K562 (cell line): Measurements from ENCODE around the gene SIGLEC11. TPM values are rescaled to one million over a fixed set of nuclear protein-coding genes. Genes with fewer than 3 reads are reported as not detected.
A peak's percentile ranks its signal among the peaks of the same experiment; 100 is the strongest.

ENCODE experiments used
- ATAC-seq: fragments of 200-7000 bp; cut with Tn5 transposase; 3 replicates; pipeline ENCODE4 v1.9.1; 2020; ENCODE audit warnings: moderate library complexity
- BruUV-seq: library from RNA; stranded (reverse); fragments of 400-500 nt; replicated peaks from 2 replicates; lab custom pipeline; 2021; lab: Mats Ljungman, UMichigan
- CTCF ChIA-PET: fragments of 300-600 bp; formaldehyde crosslinking; extraction: SDS; loops from one replicate; lab custom pipeline; 2021; ENCODE audit warnings: low intra/inter-chr PET ratio; lab: Yijun Ruan, JAX
- POLR2A ChIA-PET: fragments of 300-600, 350-650 bp; sonication (Branson Sonifier 250); formaldehyde crosslinking; extraction: SDS; loops from one replicate; lab custom pipeline; 2021; ENCODE audit warnings: antibody characterized with exemption, inconsistent platforms; lab: Yijun Ruan, JAX
- DNase-seq, 4 experiments: peaks; one replicate each; pipeline versions ENCODE4 v3.0.0 to v3.0.0-alpha.2; 2011 to 2018; ENCODE audit warnings: low spot score in 3 of 4, mixed read lengths in 3 of 4; ENCODE audit errors: extremely low read depth in 1 of 4
- FAIRE-seq: peaks from 2 replicates; lab custom pipeline; 2011; peaks lifted over from hg19 to GRCh38; lab: Jason Lieb, UNC
- H2AFZ ChIP-seq: 2 replicates; pipeline ENCODE4 v1.6.0; 2011; ENCODE audit warnings: low read depth, low read length, control low read depth, inconsistent platforms
- H3K27ac ChIP-seq: fragments of 200-600 bp; 3 replicates; pipeline ENCODE4 v1.8.0; 2011; ENCODE audit warnings: low read depth, mild to moderate bottlenecking, control low read depth, inconsistent platforms, low read length, moderate library complexity, mixed read lengths; ENCODE audit errors: extremely low read depth
- H3K27me3 ChIP-seq, 2 experiments: fragments of 300-600 bp in 1 of 2; 2 replicates in 1 of 2; 3 replicates in 1 of 2; pipeline versions ENCODE4 v1.6.0 to v1.8.0; 2011; ENCODE audit warnings: inconsistent platforms in 2 of 2, low read length in 2 of 2, mild to moderate bottlenecking in 1 of 2, mixed read lengths in 1 of 2, moderate library complexity in 1 of 2; ENCODE audit not compliant: control insufficient read depth in 2 of 2, insufficient read depth in 2 of 2
- H3K36me3 ChIP-seq: fragments of 300-600 bp; 3 replicates; pipeline ENCODE4 v1.8.0; 2011; ENCODE audit warnings: mild to moderate bottlenecking, low read length, inconsistent platforms; ENCODE audit not compliant: control insufficient read depth, insufficient read depth
- H3K4me1 ChIP-seq, 2 experiments: fragments of 200-600 bp in 1 of 2; replicated peaks in 1 of 2; 2 replicates in 1 of 2; 3 replicates in 1 of 2; pipeline versions ENCODE4 v1.5.1 to v1.8.0; 2011; ENCODE audit warnings: inconsistent platforms in 2 of 2, low read length in 2 of 2, mild to moderate bottlenecking in 1 of 2, mixed read lengths in 1 of 2, moderate library complexity in 1 of 2; ENCODE audit not compliant: control insufficient read depth in 2 of 2, insufficient read depth in 2 of 2
- H3K4me2 ChIP-seq: 2 replicates; pipeline ENCODE4 v1.6.1; 2011; ENCODE audit warnings: low read length, control low read depth, inconsistent platforms, mixed read lengths; ENCODE audit not compliant: insufficient read depth
- H3K4me3 ChIP-seq: fragments of 200-600 bp; sonication (generic), shearing (Covaris generic); 2 replicates; pipeline ENCODE4 v1.5.1; 2016; ENCODE audit warnings: control low read depth, inconsistent platforms
- H3K79me2 ChIP-seq: fragments of 200-600 bp; 3 replicates; pipeline ENCODE4 v1.8.0; 2011; ENCODE audit warnings: low read length, inconsistent platforms; ENCODE audit not compliant: control insufficient read depth, insufficient read depth
- H3K9ac ChIP-seq, 2 experiments: 2 replicates each; pipeline versions ENCODE4 v1.6.0 to v1.6.1; 2011; ENCODE audit warnings: low read depth in 2 of 2, low read length in 2 of 2, control low read depth in 1 of 2, inconsistent platforms in 1 of 2, mild to moderate bottlenecking in 1 of 2, mixed read lengths in 1 of 2; ENCODE audit not compliant: insufficient read depth in 1 of 2
- H3K9me1 ChIP-seq: one replicate; pipeline ENCODE4 v1.6.0; 2011; ENCODE audit warnings: inconsistent platforms, mild to moderate bottlenecking, low read length, moderate library complexity; ENCODE audit not compliant: control insufficient read depth, insufficient read depth
- H3K9me3 ChIP-seq: replicated peaks from 2 replicates; pipeline ENCODE4 v1.5.1; 2011; ENCODE audit warnings: low read depth, low read length, inconsistent platforms; ENCODE audit not compliant: control insufficient read depth, insufficient read depth
- H4K20me1 ChIP-seq: replicated peaks from 2 replicates; pipeline ENCODE4 v1.6.1; 2011; ENCODE audit warnings: low read length, inconsistent platforms, mixed read lengths; ENCODE audit not compliant: control insufficient read depth, insufficient read depth
- BCOR ChIP-seq: fragments of 450-650 bp; IDR thresholded peaks from 2 replicates; pipeline ENCODE4 v1.6.1; 2016
- HOXB6 ChIP-seq: fragments of 250-450 bp; sonication (Bioruptor Pico); IDR thresholded peaks from 2 replicates; pipeline ENCODE4 v1.5.1; 2022; ENCODE audit warnings: mild to moderate bottlenecking, borderline replicate concordance
- ILK ChIP-seq: fragments of 450-650 bp; IDR thresholded peaks from 2 replicates; pipeline ENCODE4 v1.6.1; 2016; ENCODE audit warnings: missing genetic modification characterization, low read depth, mild to moderate bottlenecking, missing compliant biosample characterization, moderate library complexity, borderline replicate concordance
- MTA3 ChIP-seq: fragments of 450-650 bp; formaldehyde crosslinking; IDR thresholded peaks from 2 replicates; pipeline ENCODE4 v1.6.1; 2017; ENCODE audit warnings: mild to moderate bottlenecking, borderline replicate concordance
- MYBL2 ChIP-seq, 2 experiments: fragments of 450-650 bp in 1 of 2; sonication (generic) in 1 of 2; formaldehyde crosslinking in 1 of 2; IDR thresholded peaks; 2 replicates each; pipeline versions ENCODE4 v1.6.1 to v1.8.1; 2017 to 2022; ENCODE audit warnings: borderline replicate concordance in 1 of 2, inconsistent platforms in 1 of 2, low read depth in 1 of 2, mild to moderate bottlenecking in 1 of 2, missing genetic modification reagents in 1 of 2, moderate library complexity in 1 of 2
- NEUROD1 ChIP-seq: fragments of 150-350 bp; IDR thresholded peaks from 2 replicates; pipeline ENCODE4 v1.6.1; 2014; ENCODE audit warnings: borderline replicate concordance, low read length, low read depth; ENCODE audit not compliant: partially characterized antibody
- SIN3B ChIP-seq: fragments of 450-650 bp; IDR thresholded peaks from 2 replicates; pipeline ENCODE4 v1.6.1; 2017; ENCODE audit warnings: low read depth, mild to moderate bottlenecking, moderate library complexity
- U2AF1 ChIP-seq: fragments of 200-400 bp; formaldehyde crosslinking; optimal IDR thresholded peaks from 2 replicates; pipeline ENCODE3; 2017; ENCODE audit warnings: mild to moderate bottlenecking, low read depth, low read length, moderate library complexity
- ZFP30 ChIP-seq: fragments of 250-450 bp; sonication (Bioruptor Pico); IDR thresholded peaks from 2 replicates; pipeline ENCODE4 v1.8.0; 2022; ENCODE audit warnings: moderate library complexity, mild to moderate bottlenecking, inconsistent platforms, borderline replicate concordance
- ZNF143 ChIP-seq: sonication (generic); formaldehyde crosslinking; IDR thresholded peaks from 2 replicates; pipeline ENCODE4 v1.9.0; 2022; ENCODE audit warnings: mild to moderate bottlenecking, missing genetic modification reagents
- ZNF77 ChIP-seq: fragments of 250-450 bp; sonication (Bioruptor Pico); IDR thresholded peaks from 2 replicates; pipeline ENCODE4 v1.5.0; 2020
- WGBS: fragments of 100-300 bp; shearing (Covaris generic); methylation state at CpG from one replicate; pipeline ENCODE4 v1.1.6; 2016; ENCODE audit warnings: low coverage, mixed read lengths; ENCODE audit not compliant: insufficient coverage; ENCODE audit errors: missing lambda C conversion rate; 5-methylcytosine and 5-hydroxymethylcytosine counted together
- in situ Hi-C: fragments of 300-500 bp; cut with MboI; formaldehyde crosslinking; loops from 4 replicates; pipeline ENCODE4 v1.15.0; 2018; ENCODE audit warnings: inconsistent platforms, mixed read lengths
- intact Hi-C: fragments of 100-400 bp; cut with micrococcal nuclease; formaldehyde crosslinking; loops from 2 replicates; pipeline ENCODE4 v1.14.2; 2022
- polyA plus RNA-seq, 8 experiments: library from polyadenylated mRNA; depleted of rRNA in 4 of 8; stranded (reverse) in 5 of 8; unstranded in 3 of 8; fragments of >200 nt; fragmentation: Nextera tagmentation in 2 of 8; fragmentation: Illumina TruSeq in 1 of 8; extraction: Ambion mirVana in 2 of 8; extraction: Trizol in 1 of 8; gene quantifications; 2 replicates each; pipeline versions ENCODE4 v1.2.1 to v1.2.3, GENCODE V29; 2011 to 2014; ENCODE audit warnings: inconsistent platforms in 1 of 8, missing spikeins in 1 of 8
- total RNA-seq, 7 experiments: library from RNA; depleted of rRNA in 6 of 7; stranded (reverse); fragments of >200 nt in 6 of 7; fragmentation: Illumina TruSeq in 2 of 7; extraction: Trizol in 2 of 7; gene quantifications; 2 replicates each; pipeline versions ENCODE4 v1.2.1 to v1.2.3, GENCODE V29; 2011 to 2021; ENCODE audit warnings: low replicate concordance in 1 of 7
- TF ChIP-seq, protein P1 (sequence below): fragments of 450-650 bp; IDR thresholded peaks from one replicate; pipeline ENCODE4 v1.6.1; 2018; ENCODE audit warnings: mild to moderate bottlenecking, moderate library complexity; ENCODE audit not compliant: partially characterized antibody
- TF ChIP-seq, protein P2 (sequence below): fragments of 250-450 bp; sonication (Bioruptor Pico); IDR thresholded peaks from 2 replicates; pipeline ENCODE4 v1.8.0; 2021; ENCODE audit warnings: moderate library complexity, mild to moderate bottlenecking, inconsistent platforms
- TF ChIP-seq, protein P3 (sequence below): sonication (generic); formaldehyde crosslinking; IDR thresholded peaks from 2 replicates; pipeline ENCODE4 v1.8.0; 2022; ENCODE audit warnings: mild to moderate bottlenecking, missing genetic modification reagents

SIGLEC11 gene
- total and polyA plus RNA-seq, 9 of the 15 experiments (the other 6 are each of a cell fraction or from before 2014, with no cell fraction given) = not detected

DNA sequence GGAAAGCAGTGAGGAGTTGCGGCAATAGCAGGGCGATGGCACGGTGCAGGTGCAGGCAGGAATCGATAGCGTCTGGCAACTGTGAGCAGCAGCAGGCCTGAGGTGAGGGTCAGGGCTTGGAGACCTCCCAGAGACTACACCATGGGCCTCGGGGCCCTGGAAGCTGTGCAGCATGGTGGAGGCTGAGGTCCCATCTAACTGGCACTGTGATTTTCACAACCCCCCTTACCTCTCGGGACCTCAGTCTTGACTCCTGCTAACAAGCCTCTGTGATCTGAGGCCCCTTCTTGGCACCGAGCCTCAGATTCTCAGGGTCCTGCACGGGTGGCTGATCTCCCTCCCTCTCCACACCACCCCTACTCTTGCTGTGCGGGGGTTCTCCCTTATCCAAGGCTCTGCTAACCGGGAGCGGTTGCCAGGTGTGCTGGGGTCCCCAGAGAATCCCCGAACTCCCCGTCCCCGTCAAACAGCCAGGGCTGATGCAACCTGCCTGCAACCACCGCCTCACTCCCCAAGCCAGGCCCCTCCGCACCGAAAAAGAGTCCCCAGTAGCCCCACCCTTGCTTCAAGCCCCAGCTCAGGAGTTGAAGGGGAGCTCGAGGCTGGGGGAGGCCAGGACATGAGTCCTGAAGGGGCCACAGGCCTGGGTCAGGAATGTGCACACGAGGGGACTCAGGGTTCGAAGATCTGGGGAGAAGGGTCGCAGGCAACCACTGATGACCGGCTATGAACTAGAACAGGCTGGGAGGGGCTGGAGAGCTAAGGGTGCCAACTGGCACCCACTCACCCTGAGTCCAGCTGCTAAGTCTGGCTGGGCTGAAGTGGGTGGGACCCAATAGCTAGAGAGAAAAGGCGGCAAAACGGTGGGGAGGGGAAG, 36.7 kb downstream of the SIGLEC11 start (continued):
- TF ChIP-seq MYBL2 (IDR thresholded peaks at IDR 0.05; ENCODE audit: low read depth) (no peak), MYBL2 (CRISPR knock-in tag; IDR thresholded peaks at IDR 0.05; ENCODE audit: borderline replicate concordance) (no peak), ZNF143 (no peak), SIN3B (no peak), ZFP30 (CRISPR knock-in tag) (no peak)

DNA sequence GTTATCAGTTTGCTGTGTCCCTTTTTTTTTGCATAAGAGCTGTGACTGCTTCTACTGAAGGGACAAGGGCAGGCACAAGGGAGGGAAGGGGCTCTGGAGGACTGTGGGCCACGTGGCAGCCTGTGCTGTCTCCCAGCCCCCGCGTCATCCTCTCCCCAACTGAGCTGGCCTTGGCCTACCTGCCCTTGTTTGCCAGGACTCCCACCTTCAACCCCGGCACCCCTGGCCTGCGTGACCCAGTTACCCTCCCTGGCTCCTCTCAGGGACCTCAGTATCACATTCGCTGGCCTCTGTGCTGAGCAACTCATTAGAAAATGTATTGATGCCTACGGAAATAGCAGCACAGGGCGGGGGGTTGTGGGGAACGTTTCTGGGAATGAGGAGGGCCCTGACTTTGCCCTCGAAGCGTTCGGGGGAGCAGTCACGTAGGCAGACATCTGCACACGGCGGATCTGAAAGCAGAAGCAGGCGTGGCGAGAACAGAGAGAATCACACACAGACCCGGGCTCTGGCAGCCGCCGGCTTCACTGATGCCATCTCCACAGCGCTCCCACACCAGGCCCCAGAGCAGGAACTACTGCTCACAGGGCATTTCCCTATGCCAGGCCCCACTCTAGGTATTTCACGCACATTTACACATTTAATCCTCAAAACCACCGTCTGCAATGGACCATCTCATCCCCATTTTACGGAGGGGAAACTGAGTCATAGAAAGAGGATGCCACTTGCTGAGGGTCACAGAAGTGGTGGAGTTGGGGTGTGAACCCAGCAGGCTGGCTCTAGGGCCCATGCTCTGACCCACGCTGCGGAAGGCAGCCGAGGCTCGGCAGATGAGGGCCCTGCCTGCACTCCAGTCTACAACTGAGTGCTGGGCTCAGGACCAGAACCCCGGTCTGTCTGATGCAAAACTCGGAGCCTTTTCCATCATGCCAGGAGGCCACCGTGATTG, 37.6 kb downstream of the SIGLEC11 start:
- POLR2A ChIA-PET = interaction anchor here (0.7 to 1.2 kb wide), 4 partner anchors 9 to 798 kb away, joined by 3 to 6 read pairs (median 4); no protein-coding TSS in a partner anchor
- H3K4me2 ChIP-seq = no peak overlapping the region
- no peak for TF ChIP-seq U2AF1
- TF ChIP-seq, protein P1, sequence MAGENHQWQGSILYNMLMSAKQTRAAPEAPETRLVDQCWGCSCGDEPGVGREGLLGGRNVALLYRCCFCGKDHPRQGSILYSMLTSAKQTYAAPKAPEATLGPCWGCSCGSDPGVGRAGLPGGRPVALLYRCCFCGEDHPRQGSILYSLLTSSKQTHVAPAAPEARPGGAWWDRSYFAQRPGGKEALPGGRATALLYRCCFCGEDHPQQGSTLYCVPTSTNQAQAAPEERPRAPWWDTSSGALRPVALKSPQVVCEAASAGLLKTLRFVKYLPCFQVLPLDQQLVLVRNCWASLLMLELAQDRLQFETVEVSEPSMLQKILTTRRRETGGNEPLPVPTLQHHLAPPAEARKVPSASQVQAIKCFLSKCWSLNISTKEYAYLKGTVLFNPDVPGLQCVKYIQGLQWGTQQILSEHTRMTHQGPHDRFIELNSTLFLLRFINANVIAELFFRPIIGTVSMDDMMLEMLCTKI = no peak
- TF ChIP-seq, protein P2, sequence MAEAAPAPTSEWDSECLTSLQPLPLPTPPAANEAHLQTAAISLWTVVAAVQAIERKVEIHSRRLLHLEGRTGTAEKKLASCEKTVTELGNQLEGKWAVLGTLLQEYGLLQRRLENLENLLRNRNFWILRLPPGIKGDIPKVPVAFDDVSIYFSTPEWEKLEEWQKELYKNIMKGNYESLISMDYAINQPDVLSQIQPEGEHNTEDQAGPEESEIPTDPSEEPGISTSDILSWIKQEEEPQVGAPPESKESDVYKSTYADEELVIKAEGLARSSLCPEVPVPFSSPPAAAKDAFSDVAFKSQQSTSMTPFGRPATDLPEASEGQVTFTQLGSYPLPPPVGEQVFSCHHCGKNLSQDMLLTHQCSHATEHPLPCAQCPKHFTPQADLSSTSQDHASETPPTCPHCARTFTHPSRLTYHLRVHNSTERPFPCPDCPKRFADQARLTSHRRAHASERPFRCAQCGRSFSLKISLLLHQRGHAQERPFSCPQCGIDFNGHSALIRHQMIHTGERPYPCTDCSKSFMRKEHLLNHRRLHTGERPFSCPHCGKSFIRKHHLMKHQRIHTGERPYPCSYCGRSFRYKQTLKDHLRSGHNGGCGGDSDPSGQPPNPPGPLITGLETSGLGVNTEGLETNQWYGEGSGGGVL = no peak
- TF ChIP-seq ILK (tag) = no peak
- no peak for TF ChIP-seq BCOR
- TF ChIP-seq, protein P3, sequence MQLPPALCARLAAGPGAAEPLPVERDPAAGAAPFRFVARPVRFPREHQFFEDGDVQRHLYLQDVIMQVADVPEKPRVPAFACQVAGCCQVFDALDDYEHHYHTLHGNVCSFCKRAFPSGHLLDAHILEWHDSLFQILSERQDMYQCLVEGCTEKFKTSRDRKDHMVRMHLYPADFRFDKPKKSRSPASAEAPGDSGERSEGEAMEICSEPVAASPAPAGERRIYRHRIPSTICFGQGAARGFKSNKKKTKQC = no peak
- no peak for TF ChIP-seq ZNF77
- no peak for TF ChIP-seq NEUROD1
- TF ChIP-seq HOXB6 (CRISPR knock-in tag) = no peak
- TF ChIP-seq MTA3 = no peak

More for the DNA sequence above, 37.6 kb downstream of the SIGLEC11 start:
- intact Hi-C loops (no loop called here), in situ Hi-C loops (no loop called here)
- Histone ChIP-seq H3K79me2 (peaks cover 97% of the 10 kb centered on the region), H3K4me3 (no peak overlapping the region), H4K20me1 (peaks cover 28% of the 10 kb centered on the region), H3K36me3 (peaks cover 92% of the 10 kb centered on the region), H3K9ac (peak overlapping the region; percentile 58 to 82; a peak in 3 of 4 replicates), H2AFZ (no peak overlapping the region), H3K27ac (peak overlapping the region; percentile 70; the same call in 2 of the 3 replicates), H3K4me1 (peaks cover 30 to 56% of the 10 kb centered on the region in 2 experiments), H3K27me3 (no peaks in the 10 kb centered on the region), H3K9me1 (peaks cover 9% of the 10 kb centered on the region), H3K9me3 (no peaks in the 10 kb centered on the region)
- ATAC-seq = no peak
- CTCF ChIA-PET = no interaction called here
- WGBS = 94% methylated on average over 28 of the region's 31 CpGs
- BruUV-seq = no TSS peak
- FAIRE-seq = no peak
- no peak for DNase-seq
